Jurkat, Clone E6-1 (cell line): ENCODE measurements around the gene TIGD3.
"Not testable (repeated sequence)": the region's sequence is repeated elsewhere in the genome, so short reads cannot be mapped to it uniquely, and the experiment has no call there.

Experiments
- DNase-seq: peaks from one replicate; pipeline ENCODE4 v3.0.0-alpha.2; 2011; ENCODE audit warnings: low read depth, low spot score
- H3K4me3 ChIP-seq: 2 replicates; pipeline ENCODE4 v1.5.1; 2011; ENCODE audit warnings: mild to moderate bottlenecking, low read length, control low read depth, moderate library complexity

Gene TIGD3

GRCh38 chr11:65321828-65322485, 32.6 kb upstream of the TIGD3 start:
- no peak for DNase-seq
- no peak overlapping the region for H3K4me3 ChIP-seq

GRCh38 chr11:65323813-65324212, 30.7 kb upstream of the TIGD3 start:
- DNase-seq, result no peak
- H3K4me3 ChIP-seq, result no peak overlapping the region

GRCh38 chr11:65325435-65325834, 29.1 kb upstream of the TIGD3 start:
- H3K4me3 ChIP-seq, result no peak overlapping the region
- no peak for DNase-seq

- DNase-seq, result no peak
- no peak overlapping the region for H3K4me3 ChIP-seq
Measured at GRCh38 chr11:65327021-65327420, 27.5 kb upstream of the TIGD3 start.

GRCh38 chr11:65329478-65329877, 25.1 kb upstream of the TIGD3 start:
- DNase-seq, result no peak
- H3K4me3 ChIP-seq, result no peak overlapping the region

GRCh38 chr11:65329944-65330403, 24.6 kb upstream of the TIGD3 start:
- peak; percentile 89 for DNase-seq
- no peak overlapping the region for H3K4me3 ChIP-seq

GRCh38 chr11:65330544-65330943, 24.0 kb upstream of the TIGD3 start:
- DNase-seq, result no peak
- no peak overlapping the region for H3K4me3 ChIP-seq

GRCh38 chr11:65332591-65332990, 22.0 kb upstream of the TIGD3 start:
- H3K4me3 ChIP-seq, DNase-seq: not testable (repeated sequence)

- DNase-seq, result no peak
- H3K4me3 ChIP-seq, result peak overlapping the region; percentile 93
Measured at GRCh38 chr11:65334696-65335295, 19.8 kb upstream of the TIGD3 start.

- no peak overlapping the region for H3K4me3 ChIP-seq
- no peak for DNase-seq
Measured at GRCh38 chr11:65338676-65339075, 15.9 kb upstream of the TIGD3 start.

- no peak for DNase-seq
Measured at GRCh38 chr11:65340226-65340625, 14.3 kb upstream of the TIGD3 start.

GRCh38 chr11:65341856-65342255, 12.7 kb upstream of the TIGD3 start:
- no peak for DNase-seq
- H3K4me3 ChIP-seq, result no peak overlapping the region

More at GRCh38 chr11:65340226-65340625, 14.3 kb upstream of the TIGD3 start:
- H3K4me3 ChIP-seq, result no peak overlapping the region

GRCh38 chr11:65351511-65351910, 3.0 kb upstream of the TIGD3 start:
- DNase-seq, result no peak
- H3K4me3 ChIP-seq, result no peak overlapping the region

- H3K4me3 ChIP-seq, result no peak overlapping the region
- no peak for DNase-seq
Measured at GRCh38 chr11:65352783-65353182, 1.8 kb upstream of the TIGD3 start.

- no peak for DNase-seq
- H3K4me3 ChIP-seq, result no peak overlapping the region
Measured at GRCh38 chr11:65353376-65353775, 1.2 kb upstream of the TIGD3 start.

GRCh38 chr11:65353900-65354264, 669 bp upstream of the TIGD3 start:
- H3K4me3 ChIP-seq, result peak overlapping the region; percentile 55
- no peak for DNase-seq

GRCh38 chr11:65355013-65355775, 643 bp downstream of the TIGD3 start:
- peak overlapping the region; percentile 59 for H3K4me3 ChIP-seq
- DNase-seq, result peak; percentile 35

GRCh38 chr11:65355776-65356393, 1.3 kb downstream of the TIGD3 start:
- H3K4me3 ChIP-seq, result no peak overlapping the region
- DNase-seq, result no peak

- H3K4me3 ChIP-seq, result no peak overlapping the region
- no peak for DNase-seq
Measured at GRCh38 chr11:65356394-65356972, 1.9 kb downstream of the TIGD3 start.
